ENCODE results near the gene ASCL5. TPM values are rescaled to one million over a fixed set of nuclear protein-coding genes. Genes with fewer than 3 reads are reported as not detected.

The ASCL5 gene
- total and polyA plus RNA-seq, 2 of the 13 experiments (the other 11 are each of a cell fraction or from before 2014, with no cell fraction given): not detected

DNA sequence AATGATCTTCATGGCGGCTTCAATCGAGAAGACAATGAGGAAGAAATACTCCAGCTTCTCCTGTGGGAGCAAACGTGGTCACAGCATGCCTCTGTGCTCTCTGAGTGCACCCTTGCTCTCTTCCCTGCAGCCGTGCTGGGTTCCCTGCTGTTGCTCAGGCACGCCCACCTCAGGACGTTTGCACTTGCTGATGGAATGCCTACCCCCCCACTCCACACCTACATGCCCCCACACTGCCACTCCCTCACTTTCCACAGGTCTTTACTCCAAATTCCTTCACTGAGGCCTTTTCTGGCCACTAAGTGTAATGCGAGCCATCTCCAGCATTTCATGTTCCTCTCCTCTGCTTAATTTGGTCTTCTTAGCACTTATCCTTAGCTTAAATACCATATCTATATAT is 33.0 kb downstream of the ASCL5 start (continued):
- TF ChIP-seq ZNF644 (CRISPR knock-in tag; IDR thresholded peaks at IDR 0.05; ENCODE audit: low read depth): no peak
- TF ChIP-seq EP300 (IDR thresholded peaks at IDR 0.05; ENCODE audit: low read depth in 2 of 2, low read length in 2 of 2): no peak
- no peak for TF ChIP-seq EP300 (CRISPR knock-in tag; IDR thresholded peaks at IDR 0.05; ENCODE audit: borderline replicate concordance)

DNA sequence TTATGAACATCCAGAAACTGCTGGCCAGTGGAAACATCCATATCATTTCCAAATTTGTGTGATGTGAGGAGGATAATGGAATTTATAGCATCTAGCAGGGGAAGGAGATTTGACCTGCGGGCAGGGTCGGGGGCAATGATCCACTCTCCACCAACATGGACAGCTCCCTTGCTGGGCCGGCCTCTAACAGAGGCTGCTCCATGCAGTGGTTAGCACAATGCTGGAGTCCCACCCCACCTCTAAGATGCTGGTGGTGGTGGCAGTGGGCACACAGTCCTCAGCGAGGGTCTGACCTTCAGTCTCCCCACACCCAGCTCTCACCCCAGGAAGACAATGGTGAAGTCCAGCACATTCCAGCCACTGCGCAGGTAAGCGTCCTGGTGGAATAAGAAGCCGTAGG is 33.4 kb downstream of the ASCL5 start:
- intact Hi-C loops (cut with micrococcal nuclease; ENCODE audit: unreplicated experiment): no loop called here
- no peak overlapping the region for H3K9ac ChIP-seq (ENCODE audit: insufficient read depth, low read depth, low read length)
- ATAC-seq: no peak
- in situ Hi-C loops (cut with HindIII; ENCODE audit: extremely low pct_ligation_motif_present, low pct_unique_long_range_greater_than_20kb): no loop called here
- H2AFZ ChIP-seq (ENCODE audit: low read length): no peak overlapping the region
- DNase-seq (ENCODE audit: low spot score): no peak
- H3K4me3 ChIP-seq (replicated peaks in 1 of 3; ENCODE audit: insufficient read depth in 1 of 3, low read depth in 2 of 3, low read length in 3 of 3): no peak overlapping the region
- BruUV-seq (replicated peaks): no TSS peak
- WGBS (ENCODE audit: low lambda C conversion rate): 43% methylated on average over 4 of the region's 7 CpGs
- peaks cover 5 to 56% of the 10 kb centered on the region in 2 experiments for H3K27me3 ChIP-seq (ENCODE audit: control insufficient read depth in 1 of 2, insufficient read depth in 2 of 2, low read length in 2 of 2)
- TF ChIP-seq KLF13 (CRISPR knock-in tag; IDR thresholded peaks at IDR 0.05) (no peak), ZNF772 (CRISPR knock-in tag; IDR thresholded peaks at IDR 0.05) (no peak), ZNF800 (CRISPR knock-in tag; IDR thresholded peaks at IDR 0.05) (no peak), TAF15 (IDR thresholded peaks at IDR 0.05; ENCODE audit: low read depth, low read length, poor library complexity, severe bottlenecking) (no peak), BRCA1 (CRISPR knock-in tag; IDR thresholded peaks at IDR 0.05) (no peak), ZC3H13 (CRISPR knock-in tag; IDR thresholded peaks at IDR 0.05) (no peak), KDM5A (IDR thresholded peaks at IDR 0.05; ENCODE audit: borderline replicate concordance, low read length) (no peak), ZNF784 (CRISPR knock-in tag; IDR thresholded peaks at IDR 0.05; ENCODE audit: borderline replicate concordance) (no peak), ERF (CRISPR knock-in tag; IDR thresholded peaks at IDR 0.05) (no peak), MLLT10 (CRISPR knock-in tag; IDR thresholded peaks at IDR 0.05) (no peak), ZNF547 (CRISPR knock-in tag; IDR thresholded peaks at IDR 0.05) (no peak), SIN3B (IDR thresholded peaks at IDR 0.05; ENCODE audit: low read length) (no peak)
- TF ChIP-seq, protein P1, sequence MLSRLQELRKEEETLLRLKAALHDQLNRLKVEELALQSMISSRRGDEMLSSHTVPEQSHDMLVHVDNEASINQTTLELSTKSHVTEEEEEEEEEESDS (CRISPR knock-in tag; IDR thresholded peaks at IDR 0.05; ENCODE audit: borderline replicate concordance): no peak
- no peak overlapping the region for H3K4me2 ChIP-seq (ENCODE audit: low read depth, low read length)
- POLR2A ChIA-PET: no interaction called here
- no peaks in the 10 kb centered on the region for H3K79me2 ChIP-seq (ENCODE audit: insufficient read depth, low read length)
- H3K9me3 ChIP-seq (ENCODE audit: low read length): no peaks in the 10 kb centered on the region
- no peaks in the 10 kb centered on the region for H4K20me1 ChIP-seq (ENCODE audit: insufficient read depth, low read length)
- FAIRE-seq: no peak
- no peak overlapping the region for H3K27ac ChIP-seq (ENCODE audit: extremely low read length, insufficient read depth, low read length)
- CTCF ChIA-PET (ENCODE audit: low intra/inter-chr PET ratio, low total read pairs): no interaction called here
- no peaks in the 10 kb centered on the region for H3K4me1 ChIP-seq (ENCODE audit: insufficient read depth, low read length)
- H3K36me3 ChIP-seq (replicated peaks in 1 of 2; ENCODE audit: control insufficient read depth in 1 of 2, insufficient read depth in 2 of 2, low read length in 2 of 2): no peaks in the 10 kb centered on the region
